SK-N-SH treated with all-trans-retinoic acid at 6 μM for 48 hours (cell line): Measurements from ENCODE around the gene PIK3CD.

ENCODE experiments used
- ATAC-seq: fragments of 200-7000 bp; cut with Tn5 transposase; 3 replicates; pipeline ENCODE4 v1.9.1; 2020; ENCODE audit warnings: mild to moderate bottlenecking, moderate library complexity
- ARNTL ChIP-seq: fragments of 450-650 bp; formaldehyde crosslinking; IDR thresholded peaks from 2 replicates; pipeline ENCODE4 v1.5.0; 2020; ENCODE audit warnings: low read depth, mild to moderate bottlenecking, moderate library complexity, borderline replicate concordance
- BACH2 ChIP-seq: fragments of 250-450 bp; sonication (Bioruptor Pico); IDR thresholded peaks from 2 replicates; pipeline ENCODE4 v1.9.0; 2021; ENCODE audit warnings: mild to moderate bottlenecking, borderline replicate concordance
- CSDC2 ChIP-seq: fragments of 250-450 bp; sonication (Bioruptor Pico); IDR thresholded peaks from 2 replicates; pipeline ENCODE4 v1.5.0; 2020; ENCODE audit warnings: mild to moderate bottlenecking, moderate library complexity
- ESRRG ChIP-seq: fragments of 250-450 bp; sonication (Bioruptor Pico); IDR thresholded peaks from 2 replicates; pipeline ENCODE4 v1.6.1; 2021; ENCODE audit warnings: mild to moderate bottlenecking
- GLIS3 ChIP-seq: fragments of 250-450 bp; sonication (Bioruptor Pico); IDR thresholded peaks from 2 replicates; pipeline ENCODE4 v1.5.0; 2020; ENCODE audit warnings: mild to moderate bottlenecking, moderate library complexity
- ISL1 ChIP-seq: fragments of 250-450 bp; sonication (Bioruptor Pico); IDR thresholded peaks from 2 replicates; pipeline ENCODE4 v2.1.2; 2022; ENCODE audit warnings: mild to moderate bottlenecking, moderate library complexity
- OSR1 ChIP-seq: fragments of 250-450 bp; sonication (Bioruptor Pico); IDR thresholded peaks from 2 replicates; pipeline ENCODE4 v1.8.0; 2022; ENCODE audit warnings: moderate library complexity, mild to moderate bottlenecking, inconsistent platforms
- PPARA ChIP-seq: fragments of 250-450 bp; sonication (Bioruptor Pico); IDR thresholded peaks from 2 replicates; pipeline ENCODE4 v1.5.0; 2020; ENCODE audit warnings: mild to moderate bottlenecking, borderline replicate concordance
- RARB ChIP-seq: fragments of 250-450 bp; sonication (Bioruptor Pico); IDR thresholded peaks from 2 replicates; pipeline ENCODE4 v1.8.0; 2021; ENCODE audit warnings: mild to moderate bottlenecking, moderate library complexity
- SNAI2 ChIP-seq: fragments of 250-450 bp; sonication (Bioruptor Pico); IDR thresholded peaks from 2 replicates; pipeline ENCODE4 v1.5.0; 2020; ENCODE audit warnings: mild to moderate bottlenecking, moderate library complexity
- TCF4 ChIP-seq: fragments of 250-450 bp; sonication (Bioruptor Pico); IDR thresholded peaks from 2 replicates; pipeline ENCODE4 v1.8.0; 2021; ENCODE audit warnings: mild to moderate bottlenecking, moderate library complexity, borderline replicate concordance
- TOX ChIP-seq: fragments of 250-450 bp; sonication (Bioruptor Pico); IDR thresholded peaks from 2 replicates; pipeline ENCODE4 v1.8.0; 2021; ENCODE audit warnings: mild to moderate bottlenecking, moderate library complexity, borderline replicate concordance
- ZFP3 ChIP-seq: fragments of 250-450 bp; sonication (Bioruptor Pico); IDR thresholded peaks from 2 replicates; pipeline ENCODE4 v1.5.0; 2020; ENCODE audit warnings: mild to moderate bottlenecking, moderate library complexity
- ZNF70 ChIP-seq: fragments of 450-650 bp; formaldehyde crosslinking; IDR thresholded peaks from 2 replicates; pipeline ENCODE4 v1.5.0; 2020; ENCODE audit warnings: mild to moderate bottlenecking, moderate library complexity
- ZNF8 ChIP-seq: fragments of 450-650 bp; formaldehyde crosslinking; IDR thresholded peaks from 2 replicates; pipeline ENCODE4 v1.5.0; 2020; ENCODE audit warnings: mild to moderate bottlenecking, moderate library complexity
- TF ChIP-seq, protein P1 (sequence below): fragments of 250-450 bp; sonication (Bioruptor Pico); IDR thresholded peaks from 2 replicates; pipeline ENCODE4 v1.5.0; 2020; ENCODE audit warnings: mild to moderate bottlenecking, moderate library complexity
- TF ChIP-seq, protein P2 (sequence below): fragments of 250-450 bp; sonication (Bioruptor Pico); IDR thresholded peaks from 2 replicates; pipeline ENCODE4 v1.8.0; 2021; ENCODE audit warnings: low read depth, mild to moderate bottlenecking, moderate library complexity, borderline replicate concordance
- TF ChIP-seq, protein P3 (sequence below): fragments of 250-450 bp; sonication (Bioruptor Pico); IDR thresholded peaks from 2 replicates; pipeline ENCODE4 v1.8.0; 2020; ENCODE audit warnings: mild to moderate bottlenecking, moderate library complexity, borderline replicate concordance
- TF ChIP-seq, protein P4 (sequence below): fragments of 250-450 bp; sonication (Bioruptor Pico); IDR thresholded peaks from 2 replicates; pipeline ENCODE4 v1.5.1; 2020; ENCODE audit warnings: low read depth, mild to moderate bottlenecking, moderate library complexity

Gene PIK3CD

DNA sequence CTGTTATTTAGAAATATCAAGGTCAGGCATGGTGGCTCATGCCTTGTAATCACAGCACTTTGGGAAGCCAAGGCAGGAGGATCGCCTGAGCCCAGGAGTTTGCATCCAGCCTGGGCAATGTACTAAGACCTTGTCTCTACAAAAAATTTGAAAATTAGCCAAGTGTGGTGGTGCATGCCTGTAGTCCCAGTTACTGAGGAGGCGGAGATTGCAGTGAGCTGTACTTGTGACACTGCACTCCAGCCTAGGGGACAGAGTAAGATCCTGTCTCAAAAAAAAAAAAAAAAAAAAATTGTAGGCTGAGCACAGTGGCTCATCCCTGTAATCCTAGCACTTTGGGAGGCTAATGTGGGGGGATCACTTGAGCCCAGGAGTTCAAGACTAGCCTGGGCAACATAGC, 45.3 kb downstream of the PIK3CD start:
- ATAC-seq = no peak
- TF ChIP-seq ZFP3 (CRISPR knock-in tag) = no peak
- TF ChIP-seq ESRRG (CRISPR knock-in tag) = no peak
- no peak for TF ChIP-seq OSR1 (CRISPR knock-in tag)
- no peak for TF ChIP-seq ZNF8
- no peak for TF ChIP-seq ARNTL (CRISPR knock-in tag)
- TF ChIP-seq, protein P1, sequence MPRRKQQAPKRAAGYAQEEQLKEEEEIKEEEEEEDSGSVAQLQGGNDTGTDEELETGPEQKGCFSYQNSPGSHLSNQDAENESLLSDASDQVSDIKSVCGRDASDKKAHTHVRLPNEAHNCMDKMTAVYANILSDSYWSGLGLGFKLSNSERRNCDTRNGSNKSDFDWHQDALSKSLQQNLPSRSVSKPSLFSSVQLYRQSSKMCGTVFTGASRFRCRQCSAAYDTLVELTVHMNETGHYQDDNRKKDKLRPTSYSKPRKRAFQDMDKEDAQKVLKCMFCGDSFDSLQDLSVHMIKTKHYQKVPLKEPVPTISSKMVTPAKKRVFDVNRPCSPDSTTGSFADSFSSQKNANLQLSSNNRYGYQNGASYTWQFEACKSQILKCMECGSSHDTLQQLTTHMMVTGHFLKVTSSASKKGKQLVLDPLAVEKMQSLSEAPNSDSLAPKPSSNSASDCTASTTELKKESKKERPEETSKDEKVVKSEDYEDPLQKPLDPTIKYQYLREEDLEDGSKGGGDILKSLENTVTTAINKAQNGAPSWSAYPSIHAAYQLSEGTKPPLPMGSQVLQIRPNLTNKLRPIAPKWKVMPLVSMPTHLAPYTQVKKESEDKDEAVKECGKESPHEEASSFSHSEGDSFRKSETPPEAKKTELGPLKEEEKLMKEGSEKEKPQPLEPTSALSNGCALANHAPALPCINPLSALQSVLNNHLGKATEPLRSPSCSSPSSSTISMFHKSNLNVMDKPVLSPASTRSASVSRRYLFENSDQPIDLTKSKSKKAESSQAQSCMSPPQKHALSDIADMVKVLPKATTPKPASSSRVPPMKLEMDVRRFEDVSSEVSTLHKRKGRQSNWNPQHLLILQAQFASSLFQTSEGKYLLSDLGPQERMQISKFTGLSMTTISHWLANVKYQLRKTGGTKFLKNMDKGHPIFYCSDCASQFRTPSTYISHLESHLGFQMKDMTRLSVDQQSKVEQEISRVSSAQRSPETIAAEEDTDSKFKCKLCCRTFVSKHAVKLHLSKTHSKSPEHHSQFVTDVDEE (CRISPR knock-in tag) = no peak
- TF ChIP-seq, protein P2, sequence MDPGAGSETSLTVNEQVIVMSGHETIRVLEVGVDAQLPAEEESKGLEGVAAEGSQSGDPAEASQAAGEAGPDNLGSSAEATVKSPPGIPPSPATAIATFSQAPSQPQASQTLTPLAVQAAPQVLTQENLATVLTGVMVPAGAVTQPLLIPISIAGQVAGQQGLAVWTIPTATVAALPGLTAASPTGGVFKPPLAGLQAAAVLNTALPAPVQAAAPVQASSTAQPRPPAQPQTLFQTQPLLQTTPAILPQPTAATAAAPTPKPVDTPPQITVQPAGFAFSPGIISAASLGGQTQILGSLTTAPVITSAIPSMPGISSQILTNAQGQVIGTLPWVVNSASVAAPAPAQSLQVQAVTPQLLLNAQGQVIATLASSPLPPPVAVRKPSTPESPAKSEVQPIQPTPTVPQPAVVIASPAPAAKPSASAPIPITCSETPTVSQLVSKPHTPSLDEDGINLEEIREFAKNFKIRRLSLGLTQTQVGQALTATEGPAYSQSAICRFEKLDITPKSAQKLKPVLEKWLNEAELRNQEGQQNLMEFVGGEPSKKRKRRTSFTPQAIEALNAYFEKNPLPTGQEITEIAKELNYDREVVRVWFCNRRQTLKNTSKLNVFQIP (CRISPR knock-in tag) = no peak
- TF ChIP-seq GLIS3 (CRISPR knock-in tag) = no peak
- no peak for TF ChIP-seq SNAI2 (CRISPR knock-in tag)
- TF ChIP-seq ISL1 = no peak
- no peak for TF ChIP-seq TCF4 (CRISPR knock-in tag)
- no peak for TF ChIP-seq BACH2
- no peak for TF ChIP-seq TOX (CRISPR knock-in tag)
- TF ChIP-seq PPARA (CRISPR knock-in tag) = no peak
- TF ChIP-seq ZNF70 (CRISPR knock-in tag) = no peak
- TF ChIP-seq, protein P3, sequence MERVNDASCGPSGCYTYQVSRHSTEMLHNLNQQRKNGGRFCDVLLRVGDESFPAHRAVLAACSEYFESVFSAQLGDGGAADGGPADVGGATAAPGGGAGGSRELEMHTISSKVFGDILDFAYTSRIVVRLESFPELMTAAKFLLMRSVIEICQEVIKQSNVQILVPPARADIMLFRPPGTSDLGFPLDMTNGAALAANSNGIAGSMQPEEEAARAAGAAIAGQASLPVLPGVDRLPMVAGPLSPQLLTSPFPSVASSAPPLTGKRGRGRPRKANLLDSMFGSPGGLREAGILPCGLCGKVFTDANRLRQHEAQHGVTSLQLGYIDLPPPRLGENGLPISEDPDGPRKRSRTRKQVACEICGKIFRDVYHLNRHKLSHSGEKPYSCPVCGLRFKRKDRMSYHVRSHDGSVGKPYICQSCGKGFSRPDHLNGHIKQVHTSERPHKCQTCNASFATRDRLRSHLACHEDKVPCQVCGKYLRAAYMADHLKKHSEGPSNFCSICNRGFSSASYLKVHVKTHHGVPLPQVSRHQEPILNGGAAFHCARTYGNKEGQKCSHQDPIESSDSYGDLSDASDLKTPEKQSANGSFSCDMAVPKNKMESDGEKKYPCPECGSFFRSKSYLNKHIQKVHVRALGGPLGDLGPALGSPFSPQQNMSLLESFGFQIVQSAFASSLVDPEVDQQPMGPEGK (CRISPR knock-in tag) = no peak
- TF ChIP-seq, protein P4, sequence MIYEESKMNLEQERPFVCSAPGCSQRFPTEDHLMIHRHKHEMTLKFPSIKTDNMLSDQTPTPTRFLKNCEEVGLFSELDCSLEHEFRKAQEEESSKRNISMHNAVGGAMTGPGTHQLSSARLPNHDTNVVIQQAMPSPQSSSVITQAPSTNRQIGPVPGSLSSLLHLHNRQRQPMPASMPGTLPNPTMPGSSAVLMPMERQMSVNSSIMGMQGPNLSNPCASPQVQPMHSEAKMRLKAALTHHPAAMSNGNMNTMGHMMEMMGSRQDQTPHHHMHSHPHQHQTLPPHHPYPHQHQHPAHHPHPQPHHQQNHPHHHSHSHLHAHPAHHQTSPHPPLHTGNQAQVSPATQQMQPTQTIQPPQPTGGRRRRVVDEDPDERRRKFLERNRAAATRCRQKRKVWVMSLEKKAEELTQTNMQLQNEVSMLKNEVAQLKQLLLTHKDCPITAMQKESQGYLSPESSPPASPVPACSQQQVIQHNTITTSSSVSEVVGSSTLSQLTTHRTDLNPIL (CRISPR knock-in tag) = no peak

DNA sequence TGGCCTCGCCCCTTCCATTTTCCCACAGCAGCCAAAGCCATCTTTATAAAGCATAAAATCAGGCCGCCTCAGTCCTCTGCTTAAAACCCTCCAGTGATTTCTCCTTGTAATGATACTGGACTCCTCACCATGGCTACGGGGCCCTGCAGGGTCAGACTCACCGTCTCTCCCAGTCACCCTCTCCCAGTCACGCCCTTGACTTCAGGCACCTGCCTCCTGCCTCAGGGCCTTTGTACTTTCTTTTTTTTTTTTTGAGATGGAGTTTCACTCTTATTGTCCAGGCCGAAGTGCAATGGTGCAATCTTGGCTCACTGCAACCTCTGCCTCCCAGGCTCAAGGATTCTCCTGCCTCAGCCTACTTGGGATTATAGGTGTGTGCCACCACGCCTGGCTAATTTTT, 47.8 kb downstream of the PIK3CD start:
- TF ChIP-seq, protein P3 (CRISPR knock-in tag) = no peak
- no peak for TF ChIP-seq CSDC2 (CRISPR knock-in tag)
- TF ChIP-seq ISL1 = no peak
- TF ChIP-seq, protein P2 (CRISPR knock-in tag) = no peak
- no peak for TF ChIP-seq SNAI2 (CRISPR knock-in tag)
- no peak for TF ChIP-seq TCF4 (CRISPR knock-in tag)
- no peak for TF ChIP-seq RARB
- TF ChIP-seq OSR1 (CRISPR knock-in tag) = no peak
- TF ChIP-seq, protein P4 (CRISPR knock-in tag) = no peak
- TF ChIP-seq TOX (CRISPR knock-in tag) = no peak
- no peak for TF ChIP-seq PPARA (CRISPR knock-in tag)
- TF ChIP-seq ZNF8 = no peak
- TF ChIP-seq, all 23 proteins: peak for 0
- no peak for ATAC-seq
